ENCODE results near the gene CTCFL.
"Not testable (repeated sequence)": the region's sequence is repeated elsewhere in the genome, so short reads cannot be mapped to it uniquely, and the experiment has no call there.

The CTCFL gene

GRCh38 chr20:57536771-57537724, 12.1 kb upstream of the CTCFL start:
- no peak for DNase-seq (ENCODE audit: low read depth in 3 of 3, low spot score in 1 of 3)

- no peak for DNase-seq (ENCODE audit: low read depth in 3 of 3, low spot score in 1 of 3)
Observed at GRCh38 chr20:57536120-57536708, 11.3 kb upstream of the CTCFL start.

GRCh38 chr20:57535297-57535696, 10.4 kb upstream of the CTCFL start:
- no peak for DNase-seq (ENCODE audit: low read depth in 3 of 3, low spot score in 1 of 3)

GRCh38 chr20:57532104-57532503, 7.2 kb upstream of the CTCFL start:
- DNase-seq (ENCODE audit: low read depth in 3 of 3, low spot score in 1 of 3) = no peak

- no peak for DNase-seq (ENCODE audit: low read depth in 3 of 3, low spot score in 1 of 3)
Observed at GRCh38 chr20:57530327-57530981, 5.5 kb upstream of the CTCFL start.

- DNase-seq (ENCODE audit: low read depth in 3 of 3, low spot score in 1 of 3) = no peak
Observed at GRCh38 chr20:57529810-57530209, 4.9 kb upstream of the CTCFL start.

GRCh38 chr20:57529160-57529585, 4.2 kb upstream of the CTCFL start:
- DNase-seq (ENCODE audit: low read depth in 3 of 3, low spot score in 1 of 3) = no peak

GRCh38 chr20:57528148-57528547, 3.2 kb upstream of the CTCFL start:
- no peak for DNase-seq (ENCODE audit: low read depth in 3 of 3, low spot score in 1 of 3)

GRCh38 chr20:57527728-57528127, 2.8 kb upstream of the CTCFL start:
- no peak for DNase-seq (ENCODE audit: low read depth in 3 of 3, low spot score in 1 of 3)

- no peak for DNase-seq (ENCODE audit: low read depth in 3 of 3, low spot score in 1 of 3)
Observed at GRCh38 chr20:57526885-57527460, 2.0 kb upstream of the CTCFL start.

GRCh38 chr20:57526087-57526884, 1.3 kb upstream of the CTCFL start:
- DNase-seq (ENCODE audit: low read depth in 3 of 3, low spot score in 1 of 3) = no peak

- no peak for DNase-seq (ENCODE audit: low read depth in 3 of 3, low spot score in 1 of 3)
Observed at GRCh38 chr20:57525328-57526086, 567 bp upstream of the CTCFL start.

- no peak for DNase-seq (ENCODE audit: low read depth in 3 of 3, low spot score in 1 of 3)
Observed at GRCh38 chr20:57523782-57524181, 1.2 kb downstream of the CTCFL start.

- no peak for DNase-seq (ENCODE audit: low read depth in 3 of 3, low spot score in 1 of 3)
Observed at GRCh38 chr20:57522380-57523140, 2.4 kb downstream of the CTCFL start.

- DNase-seq (ENCODE audit: low read depth in 3 of 3, low spot score in 1 of 3) = no peak
Observed at GRCh38 chr20:57517904-57518303, 7.0 kb downstream of the CTCFL start.

- DNase-seq (ENCODE audit: low read depth in 3 of 3, low spot score in 1 of 3) = no peak
Observed at GRCh38 chr20:57514273-57514751, 10.6 kb downstream of the CTCFL start.

GRCh38 chr20:57513199-57513598, 11.7 kb downstream of the CTCFL start:
- DNase-seq (ENCODE audit: low read depth in 3 of 3, low spot score in 1 of 3) = no peak

GRCh38 chr20:57512432-57512831, 12.5 kb downstream of the CTCFL start:
- no peak for DNase-seq (ENCODE audit: low read depth in 3 of 3, low spot score in 1 of 3)

GRCh38 chr20:57511709-57512108, 13.2 kb downstream of the CTCFL start:
- not testable (repeated sequence) for DNase-seq (ENCODE audit: low read depth in 3 of 3, low spot score in 1 of 3)

Data from stimulated activated CD4-positive, alpha-beta T cell treated with anti-CD3 and anti-CD28 coated beads, TNF-alpha, amount 100 ng/mL, for 1 hour (primary cell).